HG02840 (cell line): ENCODE data around the gene SLC5A9.
"Not testable (repeated sequence)": the region's sequence is repeated elsewhere in the genome, so short reads cannot be mapped to it uniquely, and the experiment has no call there.

Source experiments
- ATAC-seq: cut with Tn5 transposase; IDR thresholded peaks from one replicate; pipeline ENCODE4 v1.9.1; 2021; ENCODE audit warnings: mild to moderate bottlenecking, moderate library complexity, moderate number of reproducible peaks; ENCODE audit not compliant: unreplicated experiment, low FRiP score

Gene SLC5A9

GRCh38 chr1:48294094-48294493 is 71.6 kb downstream of the SLC5A9 start:
- not testable (repeated sequence) for ATAC-seq

- no peak for ATAC-seq
Measured at GRCh38 chr1:48294656-48295055, 72.1 kb downstream of the SLC5A9 start.
